ENCODE results near the gene SLC4A11.
A peak's percentile ranks its signal among the peaks of the same experiment; 100 is the strongest.
"Not testable (repeated sequence)": the region's sequence is repeated elsewhere in the genome, so short reads cannot be mapped to it uniquely, and the experiment has no call there.

SLC4A11 gene

GRCh38 chr20:3227936-3228749 lies 10.8 kb downstream of the SLC4A11 start:
- DNase-seq (ENCODE audit: low spot score): no peak

- no peak for DNase-seq (ENCODE audit: low spot score)
Observed at GRCh38 chr20:3227506-3227905, 11.5 kb downstream of the SLC4A11 start.

GRCh38 chr20:3226864-3227263 lies 12.1 kb downstream of the SLC4A11 start:
- no peak for DNase-seq (ENCODE audit: low spot score)

GRCh38 chr20:3226093-3226492 lies 12.9 kb downstream of the SLC4A11 start:
- DNase-seq (ENCODE audit: low spot score): no peak

- no peak for DNase-seq (ENCODE audit: low spot score)
Observed at GRCh38 chr20:3224681-3225421, 14.1 kb downstream of the SLC4A11 start.

GRCh38 chr20:3223994-3224680 lies 14.9 kb downstream of the SLC4A11 start:
- DNase-seq (ENCODE audit: low spot score): no peak

- no peak for DNase-seq (ENCODE audit: low spot score)
Observed at GRCh38 chr20:3223651-3223993, 15.4 kb downstream of the SLC4A11 start.

- no peak for DNase-seq (ENCODE audit: low spot score)
Observed at GRCh38 chr20:3222635-3223600, 16.1 kb downstream of the SLC4A11 start.

GRCh38 chr20:3221398-3222226 lies 17.4 kb downstream of the SLC4A11 start:
- DNase-seq (ENCODE audit: low spot score): peak; percentile 52

GRCh38 chr20:3218307-3218988 lies 20.5 kb downstream of the SLC4A11 start:
- no peak for DNase-seq (ENCODE audit: low spot score)

- DNase-seq (ENCODE audit: low spot score): not testable (repeated sequence)
Observed at GRCh38 chr20:3215359-3215917, 23.6 kb downstream of the SLC4A11 start.

- no peak for DNase-seq (ENCODE audit: low spot score)
Observed at GRCh38 chr20:3213226-3213625, 25.8 kb downstream of the SLC4A11 start.

- no peak for DNase-seq (ENCODE audit: low spot score)
Observed at GRCh38 chr20:3210346-3210745, 28.6 kb downstream of the SLC4A11 start.

- no peak for DNase-seq (ENCODE audit: low spot score)
Observed at GRCh38 chr20:3209946-3210317, 29.1 kb downstream of the SLC4A11 start.

GRCh38 chr20:3209257-3209945 lies 29.6 kb downstream of the SLC4A11 start, which contains the start of gene ITPA:
TSS of gene ITPA (plus strand) at chr20:3209498. CDS start at chr20:3209552, 54 bp downstream.
- DNase-seq (ENCODE audit: low spot score): peak; percentile 53

GRCh38 chr20:3208786-3209256 lies 30.2 kb downstream of the SLC4A11 start:
- no peak for DNase-seq (ENCODE audit: low spot score)

- peak; percentile 85 for DNase-seq (ENCODE audit: low spot score)
Observed at GRCh38 chr20:3204124-3204794, 34.7 kb downstream of the SLC4A11 start, which contains the start of gene DDRGK1. TSS of gene DDRGK1 (minus strand) at chr20:3204682. CDS start at chr20:3204627, 55 bp downstream.
